HEK293 (cell line): ENCODE measurements around the gene ATP5F1D.

Source experiments
- ATF2 ChIP-seq: fragments of 450-650 bp; formaldehyde crosslinking; IDR thresholded peaks from 2 replicates; pipeline ENCODE4 v1.5.1; 2016; ENCODE audit warnings: missing biosample characterization, missing genetic modification characterization, low read depth
- BCL11B ChIP-seq: fragments of 450-650 bp; formaldehyde crosslinking; IDR thresholded peaks from 2 replicates; pipeline ENCODE4 v1.5.1; 2016; ENCODE audit warnings: low read depth, missing biosample characterization, missing genetic modification characterization
- EGR2 ChIP-seq: fragments of 450-650 bp; formaldehyde crosslinking; IDR thresholded peaks from 2 replicates; pipeline ENCODE4 v1.5.1; 2016; ENCODE audit warnings: low read depth, missing biosample characterization, missing genetic modification characterization
- ELK4 ChIP-seq: IDR thresholded peaks from 2 replicates; pipeline ENCODE4 v1.6.1; 2011; ENCODE audit warnings: mild to moderate bottlenecking, low read depth, low read length, borderline replicate concordance
- FEZF1 ChIP-seq: fragments of 450-650 bp; formaldehyde crosslinking; IDR thresholded peaks from 2 replicates; pipeline ENCODE4 v1.5.1; 2016; ENCODE audit warnings: missing biosample characterization, missing genetic modification characterization
- GLI2 ChIP-seq: fragments of 450-650 bp; formaldehyde crosslinking; IDR thresholded peaks from 2 replicates; pipeline ENCODE4; 2017; ENCODE audit warnings: missing biosample characterization, missing genetic modification characterization, low read depth, borderline replicate concordance
- HOXA7 ChIP-seq: sonication (generic); formaldehyde crosslinking; IDR thresholded peaks from 2 replicates; pipeline ENCODE4 v1.8.1; 2022; ENCODE audit warnings: missing genetic modification reagents, borderline replicate concordance
- PRDM10 ChIP-seq: fragments of 450-650 bp; formaldehyde crosslinking; IDR thresholded peaks from 2 replicates; pipeline ENCODE4 v1.5.1; 2016; ENCODE audit warnings: missing biosample characterization, missing genetic modification characterization
- ZNF146 ChIP-seq: fragments of 450-650 bp; formaldehyde crosslinking; IDR thresholded peaks from 2 replicates; pipeline ENCODE4 v1.5.1; 2016; ENCODE audit warnings: missing biosample characterization, missing genetic modification characterization
- ZNF184 ChIP-seq: fragments of 450-650 bp; IDR thresholded peaks from 2 replicates; pipeline ENCODE4 v1.5.1; 2018; ENCODE audit warnings: missing biosample characterization, mild to moderate bottlenecking, missing genetic modification characterization
- ZNF239 ChIP-seq: fragments of 450-650 bp; formaldehyde crosslinking; IDR thresholded peaks from 2 replicates; pipeline ENCODE4 v1.5.1; 2016; ENCODE audit warnings: missing biosample characterization, missing genetic modification characterization
- ZNF248 ChIP-seq: fragments of 450-650 bp; formaldehyde crosslinking; IDR thresholded peaks from 2 replicates; pipeline ENCODE4 v1.5.1; 2017; ENCODE audit warnings: missing biosample characterization, missing genetic modification characterization
- ZNF302 ChIP-seq: fragments of 450-650 bp; formaldehyde crosslinking; IDR thresholded peaks from 2 replicates; pipeline ENCODE4 v1.5.1; 2016; ENCODE audit warnings: missing biosample characterization, missing genetic modification characterization, low read depth
- ZNF366 ChIP-seq: fragments of 450-650 bp; formaldehyde crosslinking; conservative IDR thresholded peaks from 2 replicates; pipeline ENCODE4 v1.5.1; 2016; ENCODE audit warnings: missing biosample characterization, missing genetic modification characterization
- ZNF433 ChIP-seq: fragments of 450-650 bp; formaldehyde crosslinking; IDR thresholded peaks from 2 replicates; pipeline ENCODE4 v1.5.1; 2016; ENCODE audit warnings: missing biosample characterization, missing genetic modification characterization, low read depth
- ZNF518A ChIP-seq: fragments of 450-650 bp; formaldehyde crosslinking; conservative IDR thresholded peaks from 2 replicates; pipeline ENCODE4 v1.5.1; 2016; ENCODE audit warnings: low read depth, missing biosample characterization, missing genetic modification characterization
- ZNF558 ChIP-seq: fragments of 450-650 bp; formaldehyde crosslinking; IDR thresholded peaks from 2 replicates; pipeline ENCODE4 v1.5.1; 2016; ENCODE audit warnings: missing biosample characterization, missing genetic modification characterization
- ZNF571 ChIP-seq: fragments of 450-650 bp; formaldehyde crosslinking; IDR thresholded peaks from 2 replicates; pipeline ENCODE4 v1.5.0; 2017; ENCODE audit warnings: missing biosample characterization, missing genetic modification characterization
- ZNF580 ChIP-seq: fragments of 450-650 bp; formaldehyde crosslinking; IDR thresholded peaks from 2 replicates; pipeline ENCODE4 v1.5.1; 2016; ENCODE audit warnings: missing biosample characterization, missing genetic modification characterization
- ZNF585B ChIP-seq: fragments of 450-650 bp; formaldehyde crosslinking; IDR thresholded peaks from 2 replicates; pipeline ENCODE4 v1.5.1; 2016; ENCODE audit warnings: missing biosample characterization, missing genetic modification characterization
- ZNF707 ChIP-seq: fragments of 450-650 bp; formaldehyde crosslinking; IDR thresholded peaks from 2 replicates; pipeline ENCODE4 v1.5.1; 2016; ENCODE audit warnings: missing biosample characterization, missing genetic modification characterization
- ZNF76 ChIP-seq: fragments of 450-650 bp; formaldehyde crosslinking; IDR thresholded peaks from 2 replicates; pipeline ENCODE4; 2016; ENCODE audit warnings: low read depth, missing biosample characterization, missing genetic modification characterization, borderline replicate concordance
- ZNF792 ChIP-seq: fragments of 450-650 bp; formaldehyde crosslinking; IDR thresholded peaks from 2 replicates; pipeline ENCODE4 v1.5.1; 2016; ENCODE audit warnings: missing biosample characterization, missing genetic modification characterization
- ZSCAN30 ChIP-seq: fragments of 450-650 bp; IDR thresholded peaks from 2 replicates; pipeline ENCODE4 v1.5.1; 2018; ENCODE audit warnings: missing biosample characterization, mild to moderate bottlenecking, missing genetic modification characterization, moderate library complexity
- TF ChIP-seq, protein P1 (sequence below): fragments of 450-650 bp; formaldehyde crosslinking; IDR thresholded peaks from 2 replicates; pipeline ENCODE4 v1.5.1; 2016; ENCODE audit warnings: missing biosample characterization, missing genetic modification characterization, borderline replicate concordance
- TF ChIP-seq, protein P2 (sequence below): fragments of 450-650 bp; formaldehyde crosslinking; IDR thresholded peaks from 2 replicates; pipeline ENCODE4 v1.5.1; 2016; ENCODE audit warnings: missing biosample characterization, missing genetic modification characterization

Gene ATP5F1D

GRCh38 chr19:1241417-1242095, at the start of gene ATP5F1D (continued):
- no peak for TF ChIP-seq ATF2
- no peak for TF ChIP-seq GLI2 (tag by site-specific recombination)
- TF ChIP-seq, protein P1, sequence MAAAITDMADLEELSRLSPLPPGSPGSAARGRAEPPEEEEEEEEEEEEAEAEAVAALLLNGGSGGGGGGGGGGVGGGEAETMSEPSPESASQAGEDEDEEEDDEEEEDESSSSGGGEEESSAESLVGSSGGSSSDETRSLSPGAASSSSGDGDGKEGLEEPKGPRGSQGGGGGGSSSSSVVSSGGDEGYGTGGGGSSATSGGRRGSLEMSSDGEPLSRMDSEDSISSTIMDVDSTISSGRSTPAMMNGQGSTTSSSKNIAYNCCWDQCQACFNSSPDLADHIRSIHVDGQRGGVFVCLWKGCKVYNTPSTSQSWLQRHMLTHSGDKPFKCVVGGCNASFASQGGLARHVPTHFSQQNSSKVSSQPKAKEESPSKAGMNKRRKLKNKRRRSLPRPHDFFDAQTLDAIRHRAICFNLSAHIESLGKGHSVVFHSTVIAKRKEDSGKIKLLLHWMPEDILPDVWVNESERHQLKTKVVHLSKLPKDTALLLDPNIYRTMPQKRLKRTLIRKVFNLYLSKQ, result no peak
- no peak for TF ChIP-seq ELK4
- no peak for TF ChIP-seq BCL11B
- no peak for TF ChIP-seq ZNF558 (tag by site-specific recombination)
- TF ChIP-seq ZNF571 (tag by site-specific recombination), result no peak
- no peak for TF ChIP-seq ZNF302 (tag by site-specific recombination)
- no peak for TF ChIP-seq HOXA7
- no peak for TF ChIP-seq ZNF146 (tag by site-specific recombination)
- TF ChIP-seq ZNF792 (tag by site-specific recombination), result no peak
- no peak for TF ChIP-seq ZNF366 (tag by site-specific recombination)
- no peak for TF ChIP-seq ZNF239 (tag by site-specific recombination)
- no peak for TF ChIP-seq ZNF518A (tag by site-specific recombination)
- no peak for TF ChIP-seq ZNF580 (tag by site-specific recombination)
- TF ChIP-seq FEZF1 (tag by site-specific recombination), result no peak
- TF ChIP-seq ZSCAN30, result no peak
- no peak for TF ChIP-seq EGR2 (tag by site-specific recombination)
- TF ChIP-seq ZNF433 (tag by site-specific recombination), result no peak
- TF ChIP-seq PRDM10 (tag by site-specific recombination), result peak; percentile 84
- no peak for TF ChIP-seq ZNF184 (tag by site-specific recombination)
- TF ChIP-seq, protein P2, sequence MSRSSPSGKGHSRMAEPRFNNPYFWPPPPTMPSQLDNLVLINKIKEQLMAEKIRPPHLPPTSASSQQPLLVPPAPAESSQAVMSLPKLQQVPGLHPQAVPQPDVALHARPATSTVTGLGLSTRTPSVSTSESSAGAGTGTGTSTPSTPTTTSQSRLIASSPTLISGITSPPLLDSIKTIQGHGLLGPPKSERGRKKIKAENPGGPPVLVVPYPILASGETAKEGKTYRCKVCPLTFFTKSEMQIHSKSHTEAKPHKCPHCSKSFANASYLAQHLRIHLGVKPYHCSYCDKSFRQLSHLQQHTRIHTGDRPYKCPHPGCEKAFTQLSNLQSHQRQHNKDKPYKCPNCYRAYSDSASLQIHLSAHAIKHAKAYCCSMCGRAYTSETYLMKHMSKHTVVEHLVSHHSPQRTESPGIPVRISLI, result no peak
- TF ChIP-seq ZNF248 (tag by site-specific recombination), result no peak
- no peak for TF ChIP-seq ZNF707 (tag by site-specific recombination)
- peak; percentile 99 for TF ChIP-seq ZNF76 (tag by site-specific recombination)
- no peak for TF ChIP-seq ZNF585B
